GM21529 (cell line): ENCODE results near the gene SPINK14.

Experiments
- ATAC-seq: cut with Tn5 transposase; IDR thresholded peaks from one replicate; pipeline ENCODE4 v1.9.1; 2021; ENCODE audit not compliant: unreplicated experiment

SPINK14 gene, protein sequence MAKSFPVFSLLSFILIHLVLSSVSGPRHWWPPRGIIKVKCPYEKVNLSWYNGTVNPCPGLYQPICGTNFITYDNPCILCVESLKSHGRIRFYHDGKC

DNA sequence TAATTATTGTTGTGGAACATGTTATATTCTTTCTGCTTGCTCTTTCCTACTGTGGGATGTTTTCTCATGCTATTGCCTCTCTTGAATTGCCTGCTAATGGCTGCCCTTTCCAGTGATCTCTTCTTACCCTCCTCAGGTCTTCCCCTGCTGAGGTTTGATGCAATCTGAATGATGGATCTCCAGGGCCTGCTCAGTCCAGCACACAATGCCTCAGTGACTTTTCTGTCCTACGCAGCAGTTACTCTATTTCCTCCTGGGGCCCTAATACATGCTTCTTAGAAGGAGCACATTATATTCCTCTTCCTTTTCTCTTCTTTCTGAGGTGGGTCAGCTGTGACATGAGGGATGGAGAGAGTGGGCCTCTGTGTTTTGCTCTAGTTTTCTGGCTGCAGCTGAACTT lies at the start of gene SPINK14:
Gene SPINK14 (plus strand): TSS at position 301 of the 400 bp plus-strand sequence. CDS start 1,187 bp downstream, outside the sequence.
- no peak for ATAC-seq

DNA sequence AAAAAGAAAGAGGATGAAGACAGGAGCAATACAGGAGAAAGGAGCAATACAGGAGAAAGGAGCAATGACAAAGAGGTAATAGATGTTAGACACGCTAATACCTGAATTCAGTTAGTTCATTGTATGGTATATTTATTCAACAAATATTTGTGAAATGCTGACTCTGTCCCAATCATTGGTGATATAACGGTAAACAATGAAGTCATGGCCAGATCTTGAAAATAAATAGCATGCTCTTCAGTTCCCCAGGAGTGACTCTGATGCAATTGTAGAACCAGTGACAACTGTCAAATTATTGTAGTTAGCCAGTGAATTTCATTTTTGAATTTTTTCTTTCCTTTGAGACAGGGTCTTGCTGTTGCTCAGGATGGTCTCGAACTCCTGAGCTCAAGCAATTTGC lies 48.0 kb upstream of the SPINK14 start:
- ATAC-seq: no peak

DNA sequence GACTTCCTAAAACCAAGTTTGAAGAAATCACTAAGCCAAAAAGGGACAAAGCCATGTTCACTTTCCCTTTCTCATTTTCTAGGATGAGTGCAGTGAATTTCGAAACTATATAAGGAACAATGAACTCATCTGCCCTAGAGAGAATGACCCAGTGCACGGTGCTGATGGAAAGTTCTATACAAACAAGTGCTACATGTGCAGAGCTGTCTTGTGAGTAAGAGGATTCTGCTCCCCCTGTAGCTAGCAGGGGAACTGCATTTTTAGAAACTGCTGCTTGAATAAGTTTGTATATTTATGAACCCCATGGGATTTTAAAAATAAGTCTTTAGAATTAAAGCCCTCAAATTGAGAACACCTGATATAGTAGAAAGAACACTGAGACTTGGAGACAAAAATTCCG lies 42.7 kb upstream of the SPINK14 start:
- ATAC-seq: no peak

DNA sequence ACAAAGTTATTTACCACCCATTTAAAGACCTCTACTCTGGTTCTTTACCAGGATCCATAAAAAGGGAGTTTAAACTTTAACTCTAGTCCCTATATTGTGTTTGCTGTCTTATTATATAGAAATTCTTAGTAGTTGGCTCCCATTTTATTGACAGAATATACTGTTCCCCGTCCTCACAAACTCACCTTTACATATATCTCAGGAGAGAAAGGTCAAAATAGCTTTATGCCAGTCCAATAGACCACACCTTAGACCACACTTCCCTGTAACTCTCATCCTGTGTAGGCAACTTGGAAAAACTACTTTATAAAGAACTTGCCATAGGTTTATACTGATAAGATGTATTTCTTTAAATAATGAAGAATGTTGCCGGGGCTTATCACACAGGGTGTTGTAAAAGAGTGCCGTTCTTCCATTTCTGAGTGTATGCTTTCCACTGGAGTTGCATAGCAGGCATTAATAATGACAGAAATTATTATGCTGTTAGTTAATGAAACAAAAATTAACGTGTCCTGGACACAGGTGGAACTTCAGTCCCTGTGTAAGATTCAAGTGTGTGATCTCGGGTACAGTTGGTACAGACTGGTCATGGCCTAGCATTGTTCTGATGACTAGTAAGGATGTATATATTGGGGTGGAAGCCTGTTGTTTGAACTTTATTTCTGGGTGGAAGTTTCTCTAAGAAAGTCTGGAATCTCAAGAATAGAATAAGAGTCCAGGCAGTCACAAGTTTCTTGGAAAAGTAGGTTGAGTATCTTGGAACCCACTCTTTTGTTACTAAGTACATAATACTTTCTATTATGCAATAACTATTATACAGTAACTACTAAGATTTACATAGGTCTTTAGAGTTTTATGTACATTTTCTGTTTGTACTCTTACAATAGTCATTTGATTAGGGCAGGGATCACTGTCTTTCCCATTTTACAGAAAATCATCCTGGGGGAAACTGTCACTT lies 33.0 kb upstream of the SPINK14 start:
- no peak for ATAC-seq

DNA sequence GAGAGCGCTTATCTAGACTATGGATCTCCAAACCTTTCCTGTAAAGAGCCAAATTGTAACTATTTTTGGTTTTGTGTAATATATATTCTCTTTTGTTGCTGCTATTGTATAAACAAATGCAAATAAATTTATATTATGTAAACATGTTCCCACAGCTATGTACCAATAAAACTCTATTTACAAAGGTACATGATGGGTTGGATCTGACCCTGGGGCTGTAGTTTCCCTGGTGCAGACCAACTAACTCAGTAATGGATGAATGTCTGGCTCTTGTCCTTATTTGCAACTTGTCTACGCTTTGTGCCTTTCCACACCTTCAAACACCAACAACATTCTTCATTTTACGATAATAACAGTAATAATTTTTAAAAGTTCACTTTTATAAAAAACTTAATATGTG lies 27.5 kb upstream of the SPINK14 start:
- no peak for ATAC-seq

DNA sequence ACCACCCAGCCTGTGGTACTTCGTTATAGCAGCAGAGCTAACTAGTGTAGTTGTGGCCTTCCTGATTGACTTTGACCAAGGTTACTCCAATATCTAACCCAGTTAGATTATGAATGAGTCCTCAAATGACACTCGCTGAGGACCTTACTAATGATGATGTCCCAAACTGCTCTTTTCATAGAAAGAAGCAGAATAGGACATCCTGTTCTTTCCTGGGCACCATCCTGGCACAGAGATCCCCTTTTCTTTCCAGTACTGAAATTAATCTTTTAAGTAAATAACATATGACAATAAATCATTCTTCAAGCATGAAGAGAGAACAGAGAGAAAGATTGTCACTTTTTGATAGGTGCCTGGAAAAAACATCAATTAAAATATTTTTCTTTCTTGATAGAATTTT lies 26.7 kb upstream of the SPINK14 start:
- no peak for ATAC-seq

DNA sequence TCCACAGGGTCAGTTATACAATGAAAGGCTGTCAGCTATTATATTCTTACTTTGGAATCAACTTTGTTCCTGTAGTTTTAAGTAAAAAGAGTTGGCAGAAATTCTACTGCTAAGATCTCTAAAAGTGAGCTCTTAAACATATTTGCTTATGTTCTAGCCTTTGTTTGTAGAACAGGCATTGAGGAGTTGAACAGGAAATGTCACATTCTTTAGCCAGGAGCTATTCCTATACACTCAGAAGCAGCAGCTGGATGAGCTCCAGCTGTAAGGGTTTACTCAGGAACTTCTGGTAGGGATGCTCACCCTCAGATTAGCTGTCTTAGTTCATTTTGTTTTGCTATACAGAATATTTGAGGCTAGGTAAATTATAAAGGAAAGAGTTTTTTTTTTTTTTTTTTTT lies 22.4 kb upstream of the SPINK14 start:
- ATAC-seq: no peak

DNA sequence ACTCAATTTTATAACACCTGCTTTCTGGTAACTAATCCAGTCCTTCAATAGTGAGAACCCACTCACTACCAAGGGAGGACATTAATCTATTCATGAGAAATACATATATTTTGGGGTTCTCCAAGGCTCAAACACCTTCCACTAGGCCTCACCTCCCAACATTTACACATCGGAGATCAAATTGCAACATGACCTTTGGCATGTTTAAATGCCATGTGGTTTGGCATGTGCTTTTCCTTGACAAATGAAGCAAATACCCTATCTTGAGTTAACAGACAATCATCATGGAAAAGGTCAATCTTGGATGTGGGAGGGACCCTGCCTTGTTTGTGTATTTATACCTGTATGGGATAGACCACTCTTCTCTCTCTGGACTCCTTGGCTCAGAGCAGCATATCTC lies 21.9 kb upstream of the SPINK14 start:
- no peak for ATAC-seq

DNA sequence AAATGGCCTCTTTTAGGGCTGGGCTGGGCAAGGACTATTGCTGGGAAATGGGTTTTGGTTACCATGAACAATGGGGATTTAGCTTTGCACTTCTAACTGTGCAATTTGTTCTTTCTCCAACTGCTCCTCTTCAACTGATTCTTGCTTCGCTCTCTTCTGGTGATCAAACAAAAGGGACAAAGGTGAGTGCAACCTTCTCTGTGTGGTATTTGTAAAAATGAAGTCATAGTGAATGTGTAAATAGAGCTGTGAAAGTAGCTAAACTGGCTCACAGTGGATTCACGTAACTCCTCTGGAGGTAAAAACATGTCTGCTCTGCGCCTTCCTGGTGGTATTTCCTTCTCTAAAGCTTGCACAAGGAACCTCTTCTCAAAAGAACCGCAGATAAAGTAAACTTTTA lies 20.9 kb upstream of the SPINK14 start:
- ATAC-seq: no peak

DNA sequence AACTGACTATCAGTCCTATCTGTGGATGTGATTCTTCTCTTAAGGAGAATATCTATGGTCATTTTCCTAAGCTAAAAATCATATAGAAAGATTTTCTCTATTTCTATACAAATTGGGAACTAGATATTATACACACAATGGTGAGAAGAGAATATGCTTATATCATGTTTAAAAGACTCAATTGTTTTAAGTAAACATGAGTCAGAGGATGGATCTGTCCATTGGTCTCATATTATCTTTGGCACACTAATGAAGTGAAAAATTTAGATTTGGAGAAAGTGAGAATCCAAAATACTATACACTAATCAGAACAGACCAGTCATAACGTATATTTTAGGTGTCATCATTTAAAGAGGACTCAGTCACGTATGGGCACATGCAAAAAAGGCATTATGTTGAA lies 16.5 kb upstream of the SPINK14 start:
- no peak for ATAC-seq

DNA sequence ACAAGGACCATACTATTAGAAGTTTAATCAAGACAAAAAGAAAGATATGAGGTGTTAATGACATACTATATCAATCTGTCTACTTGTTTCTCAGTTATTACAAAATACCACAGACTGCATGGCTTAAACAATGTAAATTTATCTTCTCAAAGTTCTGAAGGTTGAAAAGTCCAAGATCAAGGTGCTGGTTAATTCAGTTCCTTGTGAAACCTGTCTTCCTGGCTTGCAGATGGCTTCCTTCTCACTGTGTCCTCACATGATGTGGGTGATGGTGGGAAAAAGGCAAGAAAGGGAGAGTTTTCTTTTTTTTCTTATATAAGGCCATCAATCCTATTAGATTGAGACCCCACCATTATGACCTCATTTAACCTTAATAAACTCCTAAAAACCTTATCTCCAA lies 15.6 kb upstream of the SPINK14 start:
- no peak for ATAC-seq

DNA sequence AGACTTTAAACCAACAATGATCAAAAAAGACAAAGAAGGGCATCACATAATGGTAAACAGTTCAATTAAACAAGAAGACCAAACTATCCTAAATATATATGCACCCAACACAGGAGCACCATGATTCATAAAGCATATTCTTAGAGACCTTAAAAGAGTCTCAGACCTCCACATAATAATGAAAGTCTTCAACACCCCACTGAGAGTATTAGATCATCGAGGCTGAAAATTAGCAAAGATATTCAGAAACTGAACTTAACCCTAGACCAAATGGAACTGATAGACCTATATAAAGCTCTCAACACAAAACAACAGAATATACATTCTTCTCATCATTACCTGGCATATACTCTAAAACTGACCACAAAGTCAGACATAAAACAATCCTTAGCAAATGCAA lies 11.7 kb upstream of the SPINK14 start:
- ATAC-seq: no peak

DNA sequence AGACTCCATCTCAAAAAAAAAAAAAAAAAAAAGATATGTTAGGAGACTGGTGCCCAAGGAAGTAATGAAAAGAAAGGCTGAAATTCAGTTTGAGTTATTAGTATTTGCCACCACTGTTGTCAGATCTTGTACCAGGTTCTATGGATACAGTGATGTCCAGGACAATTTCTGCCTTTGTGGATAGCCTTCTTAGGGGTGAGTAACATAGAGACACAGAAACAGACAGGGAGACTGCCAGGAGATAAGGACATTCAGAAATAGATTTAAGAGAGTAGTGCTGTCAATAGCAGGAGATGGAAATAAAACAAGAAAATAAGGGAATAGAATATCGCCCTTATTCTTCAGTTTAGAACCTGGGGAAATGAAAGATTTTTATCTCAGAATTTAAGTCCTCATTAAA lies 6.3 kb upstream of the SPINK14 start:
- ATAC-seq: no peak

DNA sequence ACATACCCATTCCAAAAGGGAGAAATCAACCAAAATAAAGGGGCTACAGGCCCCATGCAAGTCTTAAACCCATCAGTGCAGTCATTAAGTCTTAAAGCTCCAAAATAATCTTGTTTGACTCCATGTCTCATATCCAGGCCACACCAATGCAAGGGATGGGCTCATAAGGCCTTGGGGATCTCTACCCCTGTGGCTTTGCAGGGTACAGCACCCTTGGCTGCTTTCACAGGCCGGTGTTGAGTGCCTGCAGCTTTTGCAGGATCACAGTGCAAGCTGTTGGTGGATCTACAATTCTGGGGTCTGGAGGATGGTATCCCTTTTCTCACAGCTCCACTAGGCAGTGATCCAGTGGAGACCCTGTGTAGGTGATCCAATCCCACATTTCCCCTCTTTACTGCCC lies 5.0 kb upstream of the SPINK14 start:
- ATAC-seq: peak; percentile 47

DNA sequence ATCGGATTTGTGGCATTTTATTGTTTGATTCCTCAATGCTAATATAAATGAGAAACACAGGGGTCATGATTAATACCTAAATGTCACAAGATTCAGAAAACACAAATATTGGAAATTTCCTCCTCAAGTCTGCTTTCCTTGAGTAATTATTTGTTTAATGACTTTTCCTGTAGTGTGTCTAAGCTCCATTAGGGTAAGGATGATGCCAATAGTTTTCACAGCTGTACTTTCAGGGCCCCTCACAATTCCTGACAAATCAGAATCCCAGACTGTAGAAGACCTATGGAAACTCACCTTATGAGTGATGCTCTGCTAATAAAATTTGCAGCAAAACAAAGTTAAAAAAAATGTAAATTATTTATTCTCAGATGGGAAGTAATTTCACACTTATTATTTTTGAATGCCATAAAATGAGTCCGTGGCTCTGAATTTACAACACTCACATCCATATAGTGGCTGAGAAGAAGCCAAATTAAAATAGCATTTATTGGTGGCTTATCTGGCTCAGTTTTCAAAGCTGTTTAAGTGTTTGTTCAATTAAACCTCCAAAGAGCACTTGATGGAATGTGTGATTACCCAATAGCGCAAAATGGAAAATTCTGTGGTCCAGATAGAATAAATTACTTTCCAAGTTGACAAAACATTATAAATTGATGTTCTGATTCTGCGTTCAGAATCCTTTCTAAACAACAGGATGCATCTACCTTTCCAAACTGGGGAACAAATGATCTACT lies 1.6 kb upstream of the SPINK14 start:
- no peak for ATAC-seq

DNA sequence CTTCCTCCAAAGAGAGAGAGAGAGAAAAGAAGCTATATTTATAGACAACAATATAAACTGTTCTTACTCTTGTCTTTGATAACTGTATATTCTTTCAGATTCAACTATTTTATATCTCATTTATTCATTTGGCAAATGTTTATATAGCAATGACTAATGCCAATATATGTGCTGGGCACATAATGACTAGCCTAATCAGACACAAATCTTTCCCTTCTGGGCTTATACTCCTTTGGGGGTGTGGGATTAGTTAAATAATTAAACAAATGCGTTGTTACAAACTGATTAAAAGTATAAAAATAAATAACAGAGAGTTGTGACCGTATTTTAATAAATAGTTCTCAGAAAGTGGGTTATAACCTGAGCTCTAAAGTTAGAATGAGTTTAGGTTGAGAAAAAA lies 4.0 kb downstream of the SPINK14 start:
- ATAC-seq: no peak

DNA sequence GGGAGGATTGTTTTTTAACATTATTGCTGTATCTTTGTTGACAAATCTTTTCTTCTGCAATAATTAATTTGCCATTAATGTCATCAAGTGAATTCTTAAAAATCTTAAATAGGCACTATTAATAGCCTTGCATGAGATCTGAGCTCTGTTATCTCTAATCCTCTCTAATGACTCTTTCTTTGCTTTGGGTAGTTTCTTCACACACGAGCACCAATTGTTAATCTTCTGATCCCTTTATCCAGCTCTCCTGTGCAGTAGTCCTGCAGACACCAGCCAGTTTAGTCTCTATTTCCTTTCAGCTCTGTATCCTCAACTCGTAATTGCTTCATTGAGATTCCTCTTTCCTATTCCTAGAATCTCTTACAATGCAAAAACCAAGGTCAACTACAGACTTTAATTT lies 8.1 kb downstream of the SPINK14 start:
- no peak for ATAC-seq

DNA sequence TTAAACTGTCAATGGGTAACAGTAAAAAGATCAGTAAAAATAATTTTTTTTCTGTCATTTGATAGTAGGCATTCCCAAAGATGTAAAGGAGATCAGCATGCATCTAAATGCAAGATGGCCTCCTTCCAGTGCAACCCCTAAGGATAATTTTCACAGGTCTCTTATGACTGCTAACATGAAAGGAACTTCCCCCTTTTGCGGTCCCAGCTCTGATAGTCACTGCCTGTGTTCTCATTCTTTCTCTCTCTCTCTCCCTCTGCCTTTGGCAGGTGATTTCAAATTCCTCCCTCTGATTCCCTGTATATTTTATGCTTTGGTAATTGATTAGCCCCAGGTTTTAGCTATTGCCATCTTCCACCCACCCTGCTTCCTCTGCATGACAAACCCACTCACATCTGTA lies 8.9 kb downstream of the SPINK14 start:
- ATAC-seq: no peak

DNA sequence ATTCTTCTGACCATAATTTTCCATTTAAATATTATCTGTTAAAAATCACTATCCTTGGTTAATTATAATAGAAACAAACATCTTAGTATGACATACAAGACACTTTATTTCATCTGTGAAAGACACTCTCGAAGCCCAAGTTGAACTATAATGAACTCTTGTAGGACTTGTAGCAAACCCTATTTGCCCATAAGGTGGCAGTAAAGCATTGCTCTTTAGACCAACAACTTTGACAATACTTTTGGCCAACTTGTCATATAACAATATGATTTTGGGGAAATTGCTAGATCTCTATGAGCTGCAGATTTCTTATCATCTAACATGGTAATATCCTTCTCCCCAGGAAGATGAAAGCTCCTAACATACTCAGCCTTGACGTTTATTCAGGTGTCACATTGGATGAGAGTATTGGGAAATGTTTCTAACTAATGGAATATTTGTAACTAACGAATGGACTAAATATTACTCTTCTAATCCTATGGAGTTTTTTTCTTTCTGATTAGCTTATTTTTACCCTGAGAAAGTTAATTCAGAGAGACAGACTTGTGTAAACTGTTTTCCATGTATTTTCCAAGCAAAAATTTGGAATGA lies 11.0 kb downstream of the SPINK14 start:
- peak; percentile 64 for ATAC-seq

DNA sequence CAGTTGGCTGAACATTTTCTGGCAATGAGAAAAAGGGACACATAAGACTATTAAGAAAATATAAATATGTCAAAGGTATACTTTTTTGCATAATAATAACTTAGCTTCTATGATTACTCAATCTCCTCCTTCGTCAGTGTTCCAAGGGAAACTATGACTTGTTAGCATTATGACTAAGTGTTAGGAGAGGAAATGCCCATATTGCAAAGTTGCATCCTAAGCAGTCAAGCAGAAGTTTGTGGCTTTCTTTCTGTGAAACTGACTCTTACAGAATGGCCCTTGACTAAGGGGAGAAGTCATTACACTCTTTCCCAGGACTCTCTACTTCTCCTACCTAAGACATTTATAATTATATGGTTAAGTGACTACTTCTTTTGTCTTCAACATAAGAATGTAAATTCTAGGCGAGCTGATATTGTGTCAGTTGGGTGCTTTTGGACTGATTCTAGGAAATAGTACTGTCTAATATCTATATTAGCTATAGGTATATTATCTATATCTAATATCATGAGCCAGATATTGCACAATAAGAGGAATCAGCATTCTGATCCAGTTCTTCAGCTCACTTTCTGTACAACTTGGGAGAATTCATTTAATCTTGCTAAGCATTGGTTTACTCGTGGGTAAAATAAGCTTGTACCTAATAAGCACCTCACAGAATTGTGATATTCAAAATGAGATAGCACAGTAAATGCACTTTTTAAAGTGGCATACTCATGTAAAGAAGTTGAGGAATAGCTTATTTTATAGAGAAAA lies 18.1 kb downstream of the SPINK14 start:
- peak; percentile 87 for ATAC-seq

DNA sequence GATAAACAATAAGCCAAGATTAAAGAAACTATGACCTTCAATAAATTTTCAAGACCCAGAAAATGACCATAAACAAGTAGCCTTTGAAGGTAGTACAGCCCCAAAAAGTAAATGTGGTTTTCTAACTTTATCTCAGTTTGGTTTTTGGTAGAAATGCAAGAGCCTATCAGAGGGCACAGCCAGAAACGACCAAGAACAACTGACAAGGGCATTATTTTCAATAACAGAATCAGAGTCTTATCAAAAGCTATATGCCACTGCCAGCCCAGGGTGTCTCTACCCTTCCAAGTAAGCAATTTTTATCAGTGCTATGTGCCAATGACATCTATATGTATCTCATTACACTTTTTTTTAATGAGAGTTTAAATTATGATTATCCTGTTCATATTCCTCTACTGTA lies 22.7 kb downstream of the SPINK14 start:
- ATAC-seq: no peak
